ENCODE results near the gene HOXD1. TPM values are rescaled to one million over a fixed set of nuclear protein-coding genes. Genes with fewer than 3 reads are reported as not detected.

Gene HOXD1
- total RNA-seq, 1 donor = not detected

DNA sequence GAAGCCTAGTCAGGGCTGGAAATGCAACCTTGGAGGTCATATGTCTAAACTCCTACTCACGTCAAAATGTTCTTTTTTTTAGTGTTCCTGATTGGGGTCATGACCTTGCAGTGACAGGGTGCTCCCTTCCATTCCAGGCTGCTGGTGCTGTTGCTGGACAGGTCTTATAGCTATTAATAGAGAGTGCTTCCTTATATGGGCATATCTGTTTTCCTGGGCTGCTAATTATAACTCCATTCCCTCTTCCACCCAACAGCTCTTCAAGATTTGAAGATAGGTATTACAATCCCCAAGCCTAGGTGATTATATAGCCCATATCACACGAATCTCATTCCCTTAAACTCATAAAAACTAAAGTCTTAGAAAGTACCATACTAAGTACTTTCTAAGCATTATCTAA is 18.8 kb upstream of the HOXD1 start:
- Histone ChIP-seq H3K27me3 (ENCODE audit: insufficient read depth, low read length) (peaks cover 51% of the 10 kb centered on the region), H3K79me2 (ENCODE audit: insufficient read depth, low read length) (no peaks in the 10 kb centered on the region), H3K4me1 (ENCODE audit: insufficient read depth, low read length) (peaks cover 8% of the 10 kb centered on the region), H3K4me2 (ENCODE audit: insufficient read depth, low read length) (no peak overlapping the region), H3K9me3 (ENCODE audit: low read depth, low read length) (no peaks in the 10 kb centered on the region), H3K36me3 (ENCODE audit: insufficient read depth, low read length) (no peaks in the 10 kb centered on the region), H4K20me1 (ENCODE audit: insufficient read depth, low read length) (no peaks in the 10 kb centered on the region), H3K4me3 (ENCODE audit: insufficient read depth, low read length) (no peak overlapping the region), H3K27ac (ENCODE audit: low read depth, low read length) (no peak overlapping the region), H2AFZ (ENCODE audit: low read length) (no peak overlapping the region)
- peak; percentile 77 for DNase-seq (ENCODE audit: insufficient read length, low spot score, missing footprints)
- TF ChIP-seq, protein P1, sequence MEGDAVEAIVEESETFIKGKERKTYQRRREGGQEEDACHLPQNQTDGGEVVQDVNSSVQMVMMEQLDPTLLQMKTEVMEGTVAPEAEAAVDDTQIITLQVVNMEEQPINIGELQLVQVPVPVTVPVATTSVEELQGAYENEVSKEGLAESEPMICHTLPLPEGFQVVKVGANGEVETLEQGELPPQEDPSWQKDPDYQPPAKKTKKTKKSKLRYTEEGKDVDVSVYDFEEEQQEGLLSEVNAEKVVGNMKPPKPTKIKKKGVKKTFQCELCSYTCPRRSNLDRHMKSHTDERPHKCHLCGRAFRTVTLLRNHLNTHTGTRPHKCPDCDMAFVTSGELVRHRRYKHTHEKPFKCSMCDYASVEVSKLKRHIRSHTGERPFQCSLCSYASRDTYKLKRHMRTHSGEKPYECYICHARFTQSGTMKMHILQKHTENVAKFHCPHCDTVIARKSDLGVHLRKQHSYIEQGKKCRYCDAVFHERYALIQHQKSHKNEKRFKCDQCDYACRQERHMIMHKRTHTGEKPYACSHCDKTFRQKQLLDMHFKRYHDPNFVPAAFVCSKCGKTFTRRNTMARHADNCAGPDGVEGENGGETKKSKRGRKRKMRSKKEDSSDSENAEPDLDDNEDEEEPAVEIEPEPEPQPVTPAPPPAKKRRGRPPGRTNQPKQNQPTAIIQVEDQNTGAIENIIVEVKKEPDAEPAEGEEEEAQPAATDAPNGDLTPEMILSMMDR (IDR thresholded peaks at IDR 0.05; ENCODE audit: extremely low read depth, low read depth, low read length) = no peak

DNA sequence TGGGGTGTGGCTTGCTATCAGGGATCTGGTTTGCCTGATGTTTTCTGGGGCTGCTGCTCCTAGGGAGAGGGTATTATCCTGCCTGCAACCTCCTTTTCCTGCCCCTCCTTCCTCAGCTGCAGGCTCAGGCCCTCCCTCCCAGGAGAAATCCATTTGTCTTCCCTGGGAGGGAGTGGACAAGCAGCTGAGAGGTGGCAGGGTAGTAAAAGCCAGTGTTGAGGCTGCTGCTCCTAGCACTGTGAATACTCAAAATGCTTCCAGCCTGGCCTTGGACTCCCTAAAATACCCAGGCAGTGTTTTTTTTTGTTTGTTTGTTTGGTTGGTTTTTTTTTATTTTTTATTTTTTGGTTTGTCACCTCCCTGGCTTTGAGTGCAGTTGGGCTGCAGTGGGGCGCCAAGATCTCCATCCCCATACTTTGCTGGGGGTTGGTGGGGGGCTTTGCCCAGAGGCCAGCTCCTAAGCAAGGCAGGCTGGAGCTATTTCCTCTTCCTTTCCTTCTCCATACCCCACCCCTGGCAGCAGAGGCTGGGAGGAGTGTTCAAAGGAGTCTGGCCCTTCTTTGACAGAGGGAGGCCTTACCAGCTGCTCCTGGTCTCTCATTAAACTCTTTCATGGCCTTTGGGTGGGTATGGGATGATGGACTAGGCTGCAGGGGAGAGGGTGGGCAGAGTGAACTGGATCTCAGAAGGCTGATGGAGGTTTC is 17.7 kb upstream of the HOXD1 start:
- H3K27me3 ChIP-seq (ENCODE audit: insufficient read depth, low read length) = peaks cover 46% of the 10 kb centered on the region
- peaks cover 5% of the 10 kb centered on the region for H3K4me1 ChIP-seq (ENCODE audit: insufficient read depth, low read length)
- no peaks in the 10 kb centered on the region for H3K36me3 ChIP-seq (ENCODE audit: insufficient read depth, low read length)
- H3K4me2 ChIP-seq (ENCODE audit: insufficient read depth, low read length) = no peak overlapping the region
- TF ChIP-seq, protein P1 (IDR thresholded peaks at IDR 0.05; ENCODE audit: extremely low read depth, low read depth, low read length) = no peak
- no peaks in the 10 kb centered on the region for H4K20me1 ChIP-seq (ENCODE audit: insufficient read depth, low read length)
- H2AFZ ChIP-seq (ENCODE audit: low read length) = no peak overlapping the region
- no peak overlapping the region for H3K27ac ChIP-seq (ENCODE audit: low read depth, low read length)
- no peaks in the 10 kb centered on the region for H3K79me2 ChIP-seq (ENCODE audit: insufficient read depth, low read length)
- no peaks in the 10 kb centered on the region for H3K9me3 ChIP-seq (ENCODE audit: low read depth, low read length)
- peak; percentile 68 for DNase-seq (ENCODE audit: insufficient read length, low spot score, missing footprints)
- no peak overlapping the region for H3K4me3 ChIP-seq (ENCODE audit: insufficient read depth, low read length)

DNA sequence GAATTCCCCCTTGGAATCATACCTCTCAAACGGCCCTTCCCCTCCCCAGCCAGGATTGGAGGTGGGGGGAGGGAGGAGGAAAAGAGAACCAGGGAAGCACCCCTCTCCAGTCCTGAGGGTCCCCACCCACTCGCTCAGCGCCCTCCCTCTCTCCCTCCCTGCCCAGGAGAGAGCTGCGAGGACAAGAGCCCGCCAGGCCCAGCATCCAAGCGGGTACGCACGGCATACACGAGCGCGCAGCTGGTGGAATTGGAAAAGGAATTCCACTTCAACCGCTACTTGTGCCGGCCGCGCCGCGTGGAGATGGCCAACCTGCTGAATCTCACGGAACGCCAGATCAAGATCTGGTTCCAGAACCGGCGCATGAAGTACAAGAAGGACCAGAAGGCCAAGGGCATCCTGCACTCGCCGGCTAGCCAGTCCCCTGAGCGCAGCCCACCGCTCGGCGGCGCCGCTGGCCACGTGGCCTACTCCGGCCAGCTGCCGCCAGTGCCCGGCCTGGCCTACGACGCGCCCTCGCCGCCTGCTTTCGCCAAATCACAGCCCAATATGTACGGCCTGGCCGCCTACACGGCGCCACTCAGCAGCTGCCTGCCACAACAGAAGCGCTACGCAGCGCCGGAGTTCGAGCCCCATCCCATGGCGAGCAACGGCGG is 17.0 kb upstream of the HOXD1 start:
- no peaks in the 10 kb centered on the region for H3K36me3 ChIP-seq (ENCODE audit: insufficient read depth, low read length)
- DNase-seq (ENCODE audit: insufficient read length, low spot score, missing footprints) = peak; percentile 85
- no peaks in the 10 kb centered on the region for H3K79me2 ChIP-seq (ENCODE audit: insufficient read depth, low read length)
- peaks cover 41% of the 10 kb centered on the region for H3K27me3 ChIP-seq (ENCODE audit: insufficient read depth, low read length)
- H3K9me3 ChIP-seq (ENCODE audit: low read depth, low read length) = no peaks in the 10 kb centered on the region
- H3K4me2 ChIP-seq (ENCODE audit: insufficient read depth, low read length) = no peak overlapping the region
- peaks cover 5% of the 10 kb centered on the region for H3K4me1 ChIP-seq (ENCODE audit: insufficient read depth, low read length)
- H3K4me3 ChIP-seq (ENCODE audit: insufficient read depth, low read length) = no peak overlapping the region
- no peak overlapping the region for H3K27ac ChIP-seq (ENCODE audit: low read depth, low read length)
- no peak overlapping the region for H2AFZ ChIP-seq (ENCODE audit: low read length)
- TF ChIP-seq, protein P1 (IDR thresholded peaks at IDR 0.05; ENCODE audit: extremely low read depth, low read depth, low read length) = no peak
- H4K20me1 ChIP-seq (ENCODE audit: insufficient read depth, low read length) = no peaks in the 10 kb centered on the region
